Smooth muscle cell (in vitro differentiated cells): ENCODE data around the gene FBLN2. TPM values are rescaled to one million over a fixed set of nuclear protein-coding genes. Genes with fewer than 3 reads are reported as not detected.

ENCODE experiments used
- DNase-seq: peaks from one replicate; lab custom pipeline; 2025; ENCODE audit not compliant: unreplicated experiment; lab: John Stamatoyannopoulos, UW
- H2AFZ ChIP-seq: fragments of 200-600 bp; sonication (generic); 2 replicates; pipeline ENCODE4 v1.6.0; 2016; ENCODE audit warnings: antibody characterized with exemption, low read depth, mild to moderate bottlenecking
- H3F3A ChIP-seq: fragments of 200-600 bp; sonication (generic); 2 replicates; pipeline ENCODE4 v1.6.0; 2017; ENCODE audit warnings: antibody characterized with exemption, low read depth
- H3K27ac ChIP-seq: fragments of 200-600 bp; sonication (generic); 2 replicates; pipeline ENCODE4 v1.5.1; 2016; ENCODE audit warnings: low read depth, mild to moderate bottlenecking
- H3K27me3 ChIP-seq: fragments of 200-600 bp; sonication (generic); 2 replicates; pipeline ENCODE4 v1.6.1; 2016; ENCODE audit warnings: low read depth, mild to moderate bottlenecking
- H3K36me3 ChIP-seq: fragments of 200-600 bp; sonication (generic); 2 replicates; pipeline ENCODE4 v1.5.1; 2016; ENCODE audit warnings: low read depth
- H3K4me1 ChIP-seq: fragments of 200-600 bp; sonication (generic); 2 replicates; pipeline ENCODE4 v1.5.1; 2016; ENCODE audit warnings: low read depth
- H3K4me2 ChIP-seq: fragments of 200-600 bp; sonication (generic); 2 replicates; pipeline ENCODE4 v1.6.0; 2016; ENCODE audit warnings: mild to moderate bottlenecking
- H3K4me3 ChIP-seq: fragments of 200-600 bp; sonication (generic); 2 replicates; pipeline ENCODE4 v1.5.1; 2016; ENCODE audit warnings: mild to moderate bottlenecking
- H3K79me2 ChIP-seq: fragments of 200-600 bp; sonication (generic); 2 replicates; pipeline ENCODE4 v1.6.0; 2016; ENCODE audit warnings: low read depth, mild to moderate bottlenecking
- H3K9ac ChIP-seq: fragments of 200-600 bp; sonication (generic); 2 replicates; pipeline ENCODE4 v1.6.0; 2016; ENCODE audit warnings: low read depth
- H3K9me3 ChIP-seq: fragments of 200-600 bp; sonication (generic); replicated peaks from 2 replicates; pipeline ENCODE4 v1.5.1; 2016; ENCODE audit warnings: low read depth
- H4K20me1 ChIP-seq: fragments of 200-600 bp; sonication (generic); 2 replicates; pipeline ENCODE4 v1.6.0; 2016; ENCODE audit warnings: low read depth
- WGBS: methylation state at CpG from one replicate; pipeline ENCODE4 v1.1.7; 2016; ENCODE audit warnings: low lambda C conversion rate; 5-methylcytosine and 5-hydroxymethylcytosine counted together
- polyA plus RNA-seq: library from polyadenylated mRNA; unstranded; fragments of >200 nt; fragmentation: Nextera tagmentation; extraction: Ambion mirVana; gene quantifications from 2 replicates; pipeline ENCODE4 v1.2.1, GENCODE V29; 2016
- total RNA-seq: library from RNA; depleted of rRNA; stranded (reverse); fragments of >200 nt; gene quantifications from 2 replicates; pipeline ENCODE4 v1.2.3, GENCODE V29; 2014
- TF ChIP-seq, protein P1 (sequence below): fragments of 200-600 bp; sonication (generic); IDR thresholded peaks from 2 replicates; pipeline ENCODE4 v1.5.1; 2017; ENCODE audit warnings: borderline replicate concordance, mild to moderate bottlenecking, antibody characterized with exemption; ENCODE audit not compliant: insufficient read depth, poor library complexity, severe bottlenecking

FBLN2 gene
- total and polyA plus RNA-seq, 2 experiments from 2014 or later, result 159 to 390 TPM

DNA sequence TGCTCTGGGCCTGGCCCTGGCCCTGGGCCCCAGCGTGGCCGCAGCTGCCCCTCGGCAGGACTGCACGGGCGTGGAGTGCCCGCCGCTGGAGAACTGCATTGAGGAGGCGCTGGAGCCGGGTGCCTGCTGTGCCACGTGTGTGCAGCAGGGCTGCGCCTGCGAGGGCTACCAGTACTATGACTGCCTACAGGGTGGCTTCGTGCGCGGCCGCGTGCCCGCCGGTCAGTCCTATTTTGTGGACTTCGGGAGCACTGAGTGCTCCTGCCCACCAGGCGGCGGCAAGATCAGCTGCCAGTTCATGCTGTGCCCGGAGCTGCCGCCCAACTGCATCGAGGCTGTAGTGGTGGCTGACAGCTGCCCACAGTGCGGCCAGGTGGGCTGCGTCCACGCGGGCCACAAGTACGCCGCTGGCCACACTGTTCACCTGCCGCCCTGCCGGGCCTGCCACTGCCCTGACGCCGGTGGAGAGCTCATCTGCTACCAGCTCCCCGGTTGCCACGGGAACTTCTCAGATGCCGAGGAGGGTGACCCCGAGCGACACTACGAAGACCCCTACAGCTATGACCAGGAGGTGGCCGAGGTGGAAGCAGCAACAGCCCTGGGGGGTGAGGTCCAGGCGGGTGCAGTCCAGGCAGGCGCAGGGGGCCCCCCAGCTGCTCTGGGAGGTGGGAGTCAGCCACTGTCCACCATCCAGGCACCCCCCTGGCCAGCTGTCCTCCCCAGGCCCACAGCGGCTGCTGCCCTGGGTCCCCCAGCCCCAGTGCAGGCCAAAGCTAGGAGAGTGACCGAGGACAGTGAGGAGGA lies 21.7 kb downstream of the FBLN2 start:
- Histone ChIP-seq H3K27ac (no peak overlapping the region), H3K4me3 (no peak overlapping the region), H3K4me1 (peaks cover 23% of the 10 kb centered on the region), H4K20me1 (peaks cover 65% of the 10 kb centered on the region), H3K27me3 (no peaks in the 10 kb centered on the region), H3K36me3 (no peaks in the 10 kb centered on the region), H3K79me2 (peaks cover 45% of the 10 kb centered on the region), H3K4me2 (no peak overlapping the region), H3K9ac (no peak overlapping the region), H3K9me3 (no peaks in the 10 kb centered on the region), H2AFZ (no peak overlapping the region), H3F3A (no peaks in the 10 kb centered on the region)
- WGBS, result 98% methylated on average over 46 of the region's 46 CpGs
- TF ChIP-seq, protein P1, sequence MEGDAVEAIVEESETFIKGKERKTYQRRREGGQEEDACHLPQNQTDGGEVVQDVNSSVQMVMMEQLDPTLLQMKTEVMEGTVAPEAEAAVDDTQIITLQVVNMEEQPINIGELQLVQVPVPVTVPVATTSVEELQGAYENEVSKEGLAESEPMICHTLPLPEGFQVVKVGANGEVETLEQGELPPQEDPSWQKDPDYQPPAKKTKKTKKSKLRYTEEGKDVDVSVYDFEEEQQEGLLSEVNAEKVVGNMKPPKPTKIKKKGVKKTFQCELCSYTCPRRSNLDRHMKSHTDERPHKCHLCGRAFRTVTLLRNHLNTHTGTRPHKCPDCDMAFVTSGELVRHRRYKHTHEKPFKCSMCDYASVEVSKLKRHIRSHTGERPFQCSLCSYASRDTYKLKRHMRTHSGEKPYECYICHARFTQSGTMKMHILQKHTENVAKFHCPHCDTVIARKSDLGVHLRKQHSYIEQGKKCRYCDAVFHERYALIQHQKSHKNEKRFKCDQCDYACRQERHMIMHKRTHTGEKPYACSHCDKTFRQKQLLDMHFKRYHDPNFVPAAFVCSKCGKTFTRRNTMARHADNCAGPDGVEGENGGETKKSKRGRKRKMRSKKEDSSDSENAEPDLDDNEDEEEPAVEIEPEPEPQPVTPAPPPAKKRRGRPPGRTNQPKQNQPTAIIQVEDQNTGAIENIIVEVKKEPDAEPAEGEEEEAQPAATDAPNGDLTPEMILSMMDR, result no peak
- DNase-seq, result no peak

DNA sequence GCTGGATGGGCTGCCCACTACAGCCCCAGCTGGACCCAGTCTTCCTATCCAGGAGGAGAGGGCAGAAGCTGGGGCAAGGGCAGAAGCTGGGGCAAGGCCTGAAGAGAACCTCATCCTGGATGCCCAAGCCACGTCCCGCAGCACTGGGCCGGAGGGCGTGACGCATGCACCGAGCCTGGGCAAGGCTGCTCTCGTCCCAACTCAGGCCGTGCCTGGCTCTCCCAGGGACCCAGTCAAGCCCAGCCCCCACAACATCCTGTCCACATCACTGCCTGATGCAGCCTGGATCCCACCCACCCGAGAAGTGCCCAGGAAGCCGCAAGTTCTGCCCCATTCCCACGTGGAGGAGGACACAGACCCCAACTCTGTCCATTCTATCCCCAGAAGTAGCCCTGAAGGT lies 22.3 kb downstream of the FBLN2 start:
- H3K4me2 ChIP-seq, result no peak overlapping the region
- H3K36me3 ChIP-seq, result no peaks in the 10 kb centered on the region
- H3K4me1 ChIP-seq, result peaks cover 19% of the 10 kb centered on the region
- no peak overlapping the region for H3K4me3 ChIP-seq
- H3F3A ChIP-seq, result no peaks in the 10 kb centered on the region
- 90% methylated on average over 11 of the region's 11 CpGs for WGBS
- H2AFZ ChIP-seq, result no peak overlapping the region
- H3K9me3 ChIP-seq, result no peaks in the 10 kb centered on the region
- H4K20me1 ChIP-seq, result peaks cover 62% of the 10 kb centered on the region
- H3K27ac ChIP-seq, result no peak overlapping the region
- DNase-seq, result no peak
- no peak overlapping the region for H3K9ac ChIP-seq
- peaks cover 38% of the 10 kb centered on the region for H3K79me2 ChIP-seq
- no peaks in the 10 kb centered on the region for H3K27me3 ChIP-seq
- TF ChIP-seq, protein P1, result no peak

DNA sequence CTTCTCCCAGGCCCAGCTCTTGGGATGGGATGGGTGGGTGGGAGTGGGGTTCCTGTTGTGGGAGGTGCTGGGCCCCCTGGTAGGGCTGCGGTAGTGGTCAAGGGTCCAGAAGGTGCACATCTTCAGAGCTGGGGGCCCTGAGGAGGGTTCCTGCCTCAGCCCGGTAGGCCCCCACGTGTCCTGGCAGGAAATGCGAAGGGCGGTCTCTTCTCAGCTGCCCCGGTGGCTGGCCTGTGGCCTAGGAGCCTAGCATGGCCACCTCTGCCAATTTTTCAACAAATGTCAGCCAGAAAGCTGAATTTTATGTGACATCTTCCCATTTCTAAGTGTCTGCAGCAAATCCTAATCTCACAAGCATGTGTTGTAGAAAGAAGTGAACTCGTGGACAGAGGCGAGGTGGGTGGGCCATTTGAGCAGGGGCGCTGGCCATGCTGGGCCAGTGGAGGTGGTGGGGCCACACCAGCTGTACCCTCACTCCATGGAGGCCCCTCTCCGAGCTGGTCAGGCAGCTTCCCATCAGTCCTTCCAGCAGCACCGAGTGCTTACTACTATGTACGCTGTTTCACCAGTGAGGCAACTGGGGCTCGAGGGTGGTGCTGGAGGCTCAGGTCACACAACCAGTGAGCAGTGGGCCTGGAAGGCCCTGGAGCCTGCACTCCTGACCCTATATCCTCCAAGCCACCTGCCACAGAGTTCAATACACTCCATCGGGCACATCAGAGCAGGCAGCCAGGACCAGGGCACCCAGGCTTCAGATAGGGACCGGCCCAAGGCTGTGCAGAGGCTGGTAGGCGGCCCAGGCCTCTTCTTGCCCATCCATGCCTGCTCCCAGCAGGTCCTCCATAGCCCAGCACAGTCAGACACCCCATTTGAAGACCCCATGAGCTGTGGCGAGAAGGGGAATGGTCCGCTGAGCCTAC lies 23.2 kb downstream of the FBLN2 start:
- H3K4me3 ChIP-seq, result no peak overlapping the region
- no peak overlapping the region for H3K9ac ChIP-seq
- no peak overlapping the region for H2AFZ ChIP-seq
- TF ChIP-seq, protein P1, result no peak
- DNase-seq, result no peak
- H3K79me2 ChIP-seq, result peaks cover 31% of the 10 kb centered on the region
- no peak overlapping the region for H3K27ac ChIP-seq
- no peaks in the 10 kb centered on the region for H3F3A ChIP-seq
- peaks cover 18% of the 10 kb centered on the region for H3K4me1 ChIP-seq
- H3K27me3 ChIP-seq, result no peaks in the 10 kb centered on the region
- no peaks in the 10 kb centered on the region for H3K36me3 ChIP-seq
- no peaks in the 10 kb centered on the region for H3K9me3 ChIP-seq
- 90% methylated on average over 18 of the region's 18 CpGs for WGBS
- H4K20me1 ChIP-seq, result peaks cover 53% of the 10 kb centered on the region
- H3K4me2 ChIP-seq, result no peak overlapping the region
